Mesenchymal stem cell (in vitro differentiated cells and primary cell): ENCODE results near the gene BCL6B.

Experiments
- DNase-seq: peaks from one replicate; pipeline ENCODE4 v3.0.0-alpha.2; 2013
- H2AFZ ChIP-seq: one replicate; pipeline ENCODE4 v1.6.1; 2013; ENCODE audit warnings: low read depth, mild to moderate bottlenecking, control low read depth, inconsistent platforms, low read length, moderate library complexity
- H2AK5ac ChIP-seq: 2 replicates; pipeline ENCODE4 v1.6.1; 2013; ENCODE audit warnings: low read length, moderate library complexity, mild to moderate bottlenecking, inconsistent platforms; ENCODE audit not compliant: severe bottlenecking
- H2BK120ac ChIP-seq: one replicate; pipeline ENCODE4 v1.6.1; 2013; ENCODE audit warnings: low read depth, mild to moderate bottlenecking, inconsistent platforms, low read length, moderate library complexity
- H2BK12ac ChIP-seq, 2 experiments: one replicate each; pipeline ENCODE4 v1.6.1; 2013; ENCODE audit warnings: inconsistent platforms in 2 of 2, low read length in 2 of 2, mild to moderate bottlenecking in 2 of 2, moderate library complexity in 2 of 2, control low read depth in 1 of 2
- H2BK15ac ChIP-seq: one replicate; pipeline ENCODE4 v1.6.1; 2013; ENCODE audit warnings: mild to moderate bottlenecking, low read depth, inconsistent platforms; ENCODE audit not compliant: poor library complexity, severe bottlenecking
- H2BK5ac ChIP-seq: 2 replicates; pipeline ENCODE4 v1.6.1; 2013; ENCODE audit warnings: low read depth, mild to moderate bottlenecking, low read length, control low read depth, inconsistent platforms; ENCODE audit not compliant: poor library complexity, severe bottlenecking
- H3K14ac ChIP-seq, 2 experiments: one replicate each; pipeline ENCODE4 v1.6.1; 2013; ENCODE audit warnings: inconsistent platforms in 2 of 2, low read length in 2 of 2, control low read depth in 1 of 2, mild to moderate bottlenecking in 1 of 2, moderate library complexity in 1 of 2
- H3K18ac ChIP-seq, 2 experiments: one replicate each; pipeline ENCODE4 v1.6.1; 2013; ENCODE audit warnings: inconsistent platforms in 2 of 2, low read length in 2 of 2, control low read depth in 1 of 2, low read depth in 1 of 2, mild to moderate bottlenecking in 1 of 2
- H3K23ac ChIP-seq, 2 experiments: one replicate each; pipeline ENCODE4 v1.6.1; 2013; ENCODE audit warnings: inconsistent platforms in 2 of 2, low read length in 2 of 2, mild to moderate bottlenecking in 2 of 2, moderate library complexity in 2 of 2, control low read depth in 1 of 2
- H3K27ac ChIP-seq: 2 replicates; pipeline ENCODE4 v1.5.1; 2013; ENCODE audit warnings: mild to moderate bottlenecking, moderate library complexity, low read length, control low read depth, inconsistent platforms; ENCODE audit not compliant: poor library complexity, severe bottlenecking
- H3K27me3 ChIP-seq, 2 experiments: 2 replicates each; pipeline versions ENCODE4 v1.6.1 to v1.7.0; 2013; ENCODE audit warnings: low read length in 2 of 2, mild to moderate bottlenecking in 2 of 2, moderate library complexity in 2 of 2, control low read depth in 1 of 2, inconsistent platforms in 1 of 2; ENCODE audit not compliant: control insufficient read depth in 1 of 2, insufficient read depth in 1 of 2
- H3K36me3 ChIP-seq, 2 experiments: 2 replicates each; pipeline versions ENCODE4 v1.6.1 to v1.7.0; 2013; ENCODE audit warnings: low read length in 2 of 2, control low read depth in 1 of 2, inconsistent platforms in 1 of 2, low read depth in 1 of 2, mild to moderate bottlenecking in 1 of 2; ENCODE audit not compliant: insufficient read depth in 2 of 2, control insufficient read depth in 1 of 2
- H3K4ac ChIP-seq, 2 experiments: one replicate each; pipeline ENCODE4 v1.6.1; 2013; ENCODE audit warnings: inconsistent platforms in 2 of 2, low read length in 2 of 2, mild to moderate bottlenecking in 2 of 2, moderate library complexity in 2 of 2, control low read depth in 1 of 2, low read depth in 1 of 2
- H3K4me1 ChIP-seq: 2 replicates; pipeline ENCODE4 v1.6.1; 2013; ENCODE audit warnings: low read depth, low read length, control low read depth; ENCODE audit not compliant: control insufficient read depth, insufficient read depth
- H3K4me2 ChIP-seq: 2 replicates; pipeline ENCODE4 v1.6.1; 2013; ENCODE audit warnings: low read length, mild to moderate bottlenecking, inconsistent platforms; ENCODE audit not compliant: poor library complexity, severe bottlenecking
- H3K4me3 ChIP-seq, 2 experiments: 2 replicates each; pipeline versions ENCODE4 v1.5.1 to v1.7.0; 2013; ENCODE audit warnings: low read length in 2 of 2, mild to moderate bottlenecking in 2 of 2, control low read depth in 1 of 2, low read depth in 1 of 2; ENCODE audit not compliant: insufficient read depth in 1 of 2
- H3K79me1 ChIP-seq: replicated peaks from 2 replicates; pipeline ENCODE4 v1.6.1; 2013; ENCODE audit warnings: mild to moderate bottlenecking, control low read depth, low read length, inconsistent platforms; ENCODE audit not compliant: poor library complexity, severe bottlenecking
- H3K9ac ChIP-seq: 2 replicates; pipeline ENCODE4 v1.7.0; 2013; ENCODE audit warnings: mild to moderate bottlenecking, low read length, moderate library complexity
- H3K9me3 ChIP-seq: 2 replicates; pipeline ENCODE4 v1.7.0; 2013; ENCODE audit warnings: mild to moderate bottlenecking, low read length; ENCODE audit not compliant: control insufficient read depth
- H4K8ac ChIP-seq: one replicate; pipeline ENCODE4 v1.6.1; 2013; ENCODE audit warnings: inconsistent platforms, mild to moderate bottlenecking, low read length, moderate library complexity
- H4K91ac ChIP-seq: one replicate; pipeline ENCODE4 v1.6.1; 2013; ENCODE audit warnings: mild to moderate bottlenecking, low read length, inconsistent platforms
- WGBS: methylation state at CpG from one replicate; pipeline ENCODE4 v1.1.7; 2013; ENCODE audit warnings: mixed read lengths; 5-methylcytosine and 5-hydroxymethylcytosine counted together

BCL6B gene

DNA sequence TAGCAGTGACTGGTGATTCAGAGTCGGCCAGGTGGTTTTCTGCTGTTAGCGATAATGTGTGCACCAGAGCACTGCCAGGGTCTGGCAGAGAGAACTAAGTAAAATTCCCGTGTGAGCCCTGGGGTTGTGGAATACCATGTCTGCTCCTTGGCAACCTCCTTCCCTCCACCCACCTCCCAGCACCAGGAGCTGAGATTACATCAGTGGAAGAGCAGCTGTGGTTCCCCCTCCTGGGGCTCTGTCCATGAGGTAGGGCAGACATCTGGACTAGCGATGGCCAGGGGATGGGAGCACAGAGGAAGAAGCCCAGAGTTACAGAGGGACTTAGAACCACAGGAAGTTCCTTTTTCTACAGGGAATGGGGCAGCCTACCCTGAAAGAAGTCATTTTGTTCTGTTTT lies 41.4 kb downstream of the BCL6B start:
- H3K27me3 ChIP-seq: peaks cover 0 to 40% of the 10 kb centered on the region in 2 experiments
- H3K36me3 ChIP-seq: no peaks in the 10 kb centered on the region
- peak overlapping the region; percentile 50 for H4K91ac ChIP-seq
- no peak overlapping the region for H2BK15ac ChIP-seq
- H3K4ac ChIP-seq: no peak overlapping the region
- no peak overlapping the region for H2AFZ ChIP-seq
- H4K8ac ChIP-seq: no peak overlapping the region
- 70% methylated on average over 4 of the region's 4 CpGs for WGBS
- H3K4me2 ChIP-seq: no peak overlapping the region
- H3K79me1 ChIP-seq: no peaks in the 10 kb centered on the region
- H2BK120ac ChIP-seq: no peak overlapping the region
- no peak overlapping the region for H3K9ac ChIP-seq
- H3K4me3 ChIP-seq: no peak overlapping the region
- peaks cover 24% of the 10 kb centered on the region for H3K9me3 ChIP-seq
- no peak overlapping the region for H3K14ac ChIP-seq
- DNase-seq: no peak
- H3K4me1 ChIP-seq: peaks cover 16% of the 10 kb centered on the region
- H3K27ac ChIP-seq: peak overlapping the region; percentile 44
- H2BK5ac ChIP-seq: no peak overlapping the region
- no peak overlapping the region for H2BK12ac ChIP-seq
- H3K23ac ChIP-seq: no peak overlapping the region
- no peak overlapping the region for H2AK5ac ChIP-seq
- H3K18ac ChIP-seq: no peak overlapping the region

DNA sequence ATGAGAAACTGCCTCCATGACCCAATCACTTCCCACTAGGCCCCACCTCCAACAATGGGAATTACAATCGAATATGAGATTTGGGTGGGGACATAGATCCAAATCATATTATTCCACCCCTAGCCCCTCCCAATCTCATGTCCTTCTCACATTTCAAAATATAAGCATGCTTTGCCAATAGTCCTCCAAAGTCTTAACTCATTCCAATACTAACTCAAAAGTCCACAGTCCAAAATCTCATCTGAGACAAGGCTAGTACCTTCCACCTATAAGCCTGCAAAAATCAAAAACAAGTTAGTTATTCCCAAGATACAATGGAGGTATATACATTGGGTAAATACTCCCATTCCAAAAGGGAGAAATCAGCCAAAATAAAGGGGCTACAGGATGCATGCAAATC lies 44.3 kb downstream of the BCL6B start:
- no peak overlapping the region for H3K4me2 ChIP-seq
- no peak overlapping the region for H3K23ac ChIP-seq
- no peak overlapping the region for H3K4ac ChIP-seq
- H3K4me1 ChIP-seq: peaks cover 11% of the 10 kb centered on the region
- no peak overlapping the region for H2AK5ac ChIP-seq
- H3K4me3 ChIP-seq: no peak overlapping the region
- H2AFZ ChIP-seq: no peak overlapping the region
- H2BK120ac ChIP-seq: no peak overlapping the region
- H3K9ac ChIP-seq: no peak overlapping the region
- H2BK12ac ChIP-seq: no peak overlapping the region
- H3K27me3 ChIP-seq: peaks cover 13 to 43% of the 10 kb centered on the region in 2 experiments
- H2BK5ac ChIP-seq: no peak overlapping the region
- WGBS: 68% methylated on average over 1 of the region's 1 CpG
- no peaks in the 10 kb centered on the region for H3K36me3 ChIP-seq
- H3K14ac ChIP-seq: no peak overlapping the region
- no peak overlapping the region for H2BK15ac ChIP-seq
- no peak overlapping the region for H3K27ac ChIP-seq
- no peak for DNase-seq
- peaks cover 26% of the 10 kb centered on the region for H3K9me3 ChIP-seq
- no peak overlapping the region for H4K91ac ChIP-seq
- no peak overlapping the region for H3K18ac ChIP-seq
- H3K79me1 ChIP-seq: no peaks in the 10 kb centered on the region
- H4K8ac ChIP-seq: no peak overlapping the region

DNA sequence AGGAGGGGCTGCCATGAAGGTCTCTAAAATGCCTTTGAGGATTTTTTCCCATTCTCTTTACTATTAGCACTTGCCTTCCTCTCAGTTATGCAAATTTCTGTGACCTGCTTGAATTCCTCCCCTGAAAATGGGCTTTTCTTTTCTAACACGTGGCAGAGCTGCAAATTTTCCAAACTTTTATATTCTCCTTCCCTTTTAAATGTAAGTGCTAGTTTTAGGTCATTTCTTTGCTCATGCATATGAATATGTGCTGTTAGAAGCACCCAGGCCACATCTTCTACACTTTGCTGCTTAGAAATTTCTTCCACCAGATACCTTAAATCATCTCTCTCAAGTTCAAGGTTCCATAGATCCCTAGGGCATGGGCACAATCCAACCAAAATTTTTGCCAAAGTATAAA lies 45.4 kb downstream of the BCL6B start:
- H3K14ac ChIP-seq: no peak overlapping the region
- H2BK12ac ChIP-seq: no peak overlapping the region
- no peak overlapping the region for H2BK15ac ChIP-seq
- H3K27me3 ChIP-seq: peaks cover 18 to 46% of the 10 kb centered on the region in 2 experiments
- H3K4me1 ChIP-seq: peaks cover 11% of the 10 kb centered on the region
- H4K8ac ChIP-seq: no peak overlapping the region
- H2AFZ ChIP-seq: no peak overlapping the region
- H2AK5ac ChIP-seq: no peak overlapping the region
- no peak overlapping the region for H3K9ac ChIP-seq
- H3K9me3 ChIP-seq: peaks cover 26% of the 10 kb centered on the region
- no peak overlapping the region for H3K18ac ChIP-seq
- no peak overlapping the region for H4K91ac ChIP-seq
- H2BK120ac ChIP-seq: no peak overlapping the region
- no peak overlapping the region for H2BK5ac ChIP-seq
- H3K4me2 ChIP-seq: no peak overlapping the region
- no peaks in the 10 kb centered on the region for H3K79me1 ChIP-seq
- no peaks in the 10 kb centered on the region for H3K36me3 ChIP-seq
- WGBS: no CpG with 5 or more reads among the region's 1 CpG
- H3K27ac ChIP-seq: no peak overlapping the region
- no peak overlapping the region for H3K23ac ChIP-seq
- no peak overlapping the region for H3K4me3 ChIP-seq
- DNase-seq: no peak
- no peak overlapping the region for H3K4ac ChIP-seq

DNA sequence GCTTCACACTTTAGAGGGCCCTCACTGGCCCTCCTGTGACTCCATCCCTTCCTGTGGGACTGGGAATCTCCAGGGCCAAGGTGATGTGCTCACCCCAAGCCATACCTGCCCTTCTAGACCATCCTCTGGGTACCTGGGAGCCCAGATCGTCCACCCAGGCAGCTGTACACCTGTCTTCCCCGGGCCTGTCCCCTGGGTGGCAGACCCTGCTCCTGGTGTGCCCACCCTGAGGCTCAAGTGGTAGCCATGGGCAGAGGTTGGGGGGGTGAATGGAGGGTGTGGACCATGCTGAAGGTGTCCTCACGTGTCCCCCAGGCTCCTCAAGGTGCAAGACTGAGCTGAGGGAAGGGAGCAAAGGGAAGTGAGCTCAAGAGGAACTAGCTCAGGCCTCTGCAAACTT lies 47.9 kb downstream of the BCL6B start:
- H3K36me3 ChIP-seq: no peaks in the 10 kb centered on the region
- H3K4me2 ChIP-seq: no peak overlapping the region
- no peak overlapping the region for H3K18ac ChIP-seq
- no peak overlapping the region for H2BK120ac ChIP-seq
- 77% methylated on average over 3 of the region's 3 CpGs for WGBS
- H3K14ac ChIP-seq: peak overlapping the region in 1 of 2 experiments; percentile 36
- DNase-seq: no peak
- H3K79me1 ChIP-seq: no peaks in the 10 kb centered on the region
- H4K91ac ChIP-seq: no peak overlapping the region
- no peak overlapping the region for H3K4ac ChIP-seq
- no peak overlapping the region for H2BK15ac ChIP-seq
- H2AK5ac ChIP-seq: no peak overlapping the region
- no peak overlapping the region for H3K23ac ChIP-seq
- no peaks in the 10 kb centered on the region for H3K4me1 ChIP-seq
- peaks cover 26% of the 10 kb centered on the region for H3K9me3 ChIP-seq
- H3K27ac ChIP-seq: no peak overlapping the region
- no peak overlapping the region for H2BK5ac ChIP-seq
- H2BK12ac ChIP-seq: no peak overlapping the region
- H2AFZ ChIP-seq: no peak overlapping the region
- no peak overlapping the region for H3K9ac ChIP-seq
- H4K8ac ChIP-seq: no peak overlapping the region
- peaks cover 18 to 39% of the 10 kb centered on the region in 2 experiments for H3K27me3 ChIP-seq
- peak overlapping the region in 1 of 2 experiments; percentile 7 for H3K4me3 ChIP-seq
